HG03196 (cell line): ENCODE results near the gene HADHB.
"Not testable (repeated sequence)": the region's sequence is repeated elsewhere in the genome, so short reads cannot be mapped to it uniquely, and the experiment has no call there.

Experiments
- ATAC-seq: cut with Tn5 transposase; IDR thresholded peaks from one replicate; pipeline ENCODE4 v1.9.1; 2021; ENCODE audit not compliant: unreplicated experiment

Gene HADHB

DNA sequence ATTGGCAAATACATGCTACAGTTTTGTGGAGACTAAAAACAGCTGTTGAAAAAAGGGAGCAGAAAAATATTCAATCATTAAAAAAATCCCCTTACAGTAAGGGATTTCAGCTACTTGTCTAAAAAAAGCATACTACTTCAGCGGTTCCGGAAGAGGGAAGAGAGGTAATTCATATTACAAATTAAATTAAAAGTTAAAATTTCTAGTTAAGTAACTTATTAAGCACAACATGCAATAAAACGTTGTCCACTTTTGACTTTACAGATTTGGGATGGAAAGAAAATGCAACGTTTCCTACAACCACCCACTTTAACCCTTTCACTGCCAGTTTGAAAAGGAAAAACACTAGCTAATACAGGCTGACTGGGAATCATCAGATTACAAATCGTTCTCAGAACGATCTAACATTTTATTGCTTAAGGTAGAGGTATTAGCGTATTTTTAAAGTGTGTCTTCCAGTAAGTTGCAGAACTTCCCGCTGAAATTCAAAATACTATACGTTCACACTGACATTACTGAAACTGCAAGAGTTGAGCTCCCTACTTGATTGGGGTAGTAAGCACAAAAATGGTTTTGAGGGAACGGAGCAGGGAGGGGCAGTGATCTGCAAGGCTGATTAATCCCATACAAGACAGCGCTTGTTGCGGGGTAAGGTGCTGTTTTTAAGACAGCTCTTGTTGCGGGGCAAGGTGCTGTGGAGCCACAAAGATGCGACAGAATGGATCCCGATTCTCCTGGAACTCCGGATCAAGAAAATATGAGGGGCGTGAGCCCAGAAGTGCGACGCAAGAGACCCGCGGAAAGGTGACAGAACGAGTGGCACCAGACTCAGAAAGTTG is 1.1 kb upstream of the HADHB start:
- no peak for ATAC-seq

DNA sequence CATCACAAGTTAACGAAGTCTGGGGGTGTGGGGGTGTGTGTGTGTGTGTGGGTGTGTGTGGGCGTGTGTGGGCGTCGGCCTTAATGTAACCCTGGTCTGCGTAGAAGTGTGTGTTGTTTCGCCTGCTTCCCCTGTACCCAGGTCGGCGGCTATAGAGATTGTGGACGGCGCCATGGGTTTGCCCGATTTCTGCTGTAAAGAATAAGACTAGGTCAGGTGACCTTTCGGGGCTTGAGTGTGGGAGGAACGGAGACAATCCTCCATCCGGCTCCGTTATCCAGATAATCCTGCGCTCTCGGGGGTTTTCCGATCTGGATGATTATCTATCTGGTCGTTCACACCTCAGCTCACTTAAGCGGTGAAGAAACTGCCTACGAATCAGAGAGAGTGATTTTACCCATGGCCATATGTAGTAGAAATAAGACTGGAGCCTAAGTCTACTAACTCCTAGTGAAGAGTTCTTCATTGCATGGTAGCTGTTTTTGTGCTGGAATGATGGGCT is 543 bp downstream of the HADHB start:
- ATAC-seq, result peak; percentile 24

DNA sequence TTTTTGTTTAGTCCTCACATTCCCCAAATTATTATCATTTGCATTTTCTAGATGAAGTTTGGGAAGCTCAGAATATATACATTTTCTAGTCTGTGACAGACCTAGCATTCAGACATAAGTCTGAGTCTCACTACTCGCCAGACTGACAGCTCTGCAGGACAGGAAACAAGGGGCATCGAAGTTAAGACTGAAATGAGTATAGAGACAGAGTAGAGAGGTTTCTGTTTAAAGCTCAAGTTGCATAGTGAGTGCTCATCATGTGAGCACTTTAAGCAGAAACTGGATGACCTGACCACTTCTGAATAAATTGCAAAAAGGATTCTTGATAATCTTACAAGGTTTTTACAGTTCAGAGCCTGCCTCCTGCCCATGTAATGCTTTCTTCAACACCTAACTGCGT is 1.1 kb downstream of the HADHB start:
- ATAC-seq, result peak; percentile 46

DNA sequence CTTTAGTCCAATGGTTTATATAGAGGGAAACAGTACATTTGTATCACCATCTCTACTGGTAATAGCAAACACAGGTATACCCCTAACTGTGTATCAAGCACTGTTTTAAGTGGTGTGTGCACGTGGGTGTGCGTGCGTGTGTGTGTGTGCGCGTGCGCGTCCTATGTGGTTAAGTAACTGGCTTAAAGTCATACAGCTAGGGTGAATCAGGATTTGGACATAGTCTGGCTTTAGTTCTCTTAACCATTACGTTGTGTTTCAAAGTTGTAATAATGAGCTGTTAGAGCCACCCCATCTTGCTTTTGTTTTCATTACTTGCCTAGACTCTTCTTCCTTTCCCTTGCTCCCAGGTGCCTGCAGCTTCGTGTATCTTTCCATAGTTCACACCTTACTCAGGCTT is 2.1 kb downstream of the HADHB start:
- ATAC-seq, result no peak

DNA sequence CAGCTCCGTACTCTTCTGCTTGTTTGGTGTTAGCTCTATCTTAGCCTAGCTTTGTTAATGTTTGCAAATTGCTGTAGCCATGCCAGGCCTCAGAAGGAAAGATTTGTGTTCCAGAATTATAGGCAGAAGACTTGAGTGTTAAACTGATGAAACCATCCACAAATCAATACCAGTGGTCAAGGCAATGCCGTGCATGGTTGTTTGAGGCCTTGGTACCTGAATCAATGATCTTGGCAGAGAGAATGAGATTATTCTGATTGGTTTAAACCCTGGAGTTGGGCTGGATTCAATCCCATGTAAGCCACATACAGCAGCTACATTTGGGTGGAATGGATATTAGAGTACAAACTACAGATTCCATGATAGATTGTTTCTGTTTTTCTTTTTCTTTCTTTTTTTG is 4.9 kb downstream of the HADHB start:
- no peak for ATAC-seq

DNA sequence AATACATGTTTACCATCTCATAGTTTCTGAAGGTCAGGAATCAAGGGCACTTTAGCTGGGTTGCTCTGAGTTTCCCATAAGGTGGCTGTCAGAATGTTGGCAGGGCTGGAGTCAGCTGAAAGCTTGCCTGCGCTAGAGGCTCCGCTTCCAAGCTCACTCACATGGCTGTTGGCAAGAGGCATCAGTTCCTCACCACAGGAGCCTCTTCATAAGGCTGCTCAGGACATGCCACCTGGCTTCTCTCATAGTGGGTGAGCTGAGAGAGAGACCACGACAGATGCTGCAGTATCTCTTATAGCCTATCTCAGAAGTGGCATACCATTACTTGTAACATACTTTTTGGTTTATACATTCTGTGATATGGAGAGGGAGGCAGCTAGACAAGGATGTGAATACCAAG is 7.2 kb downstream of the HADHB start:
- ATAC-seq, result no peak

DNA sequence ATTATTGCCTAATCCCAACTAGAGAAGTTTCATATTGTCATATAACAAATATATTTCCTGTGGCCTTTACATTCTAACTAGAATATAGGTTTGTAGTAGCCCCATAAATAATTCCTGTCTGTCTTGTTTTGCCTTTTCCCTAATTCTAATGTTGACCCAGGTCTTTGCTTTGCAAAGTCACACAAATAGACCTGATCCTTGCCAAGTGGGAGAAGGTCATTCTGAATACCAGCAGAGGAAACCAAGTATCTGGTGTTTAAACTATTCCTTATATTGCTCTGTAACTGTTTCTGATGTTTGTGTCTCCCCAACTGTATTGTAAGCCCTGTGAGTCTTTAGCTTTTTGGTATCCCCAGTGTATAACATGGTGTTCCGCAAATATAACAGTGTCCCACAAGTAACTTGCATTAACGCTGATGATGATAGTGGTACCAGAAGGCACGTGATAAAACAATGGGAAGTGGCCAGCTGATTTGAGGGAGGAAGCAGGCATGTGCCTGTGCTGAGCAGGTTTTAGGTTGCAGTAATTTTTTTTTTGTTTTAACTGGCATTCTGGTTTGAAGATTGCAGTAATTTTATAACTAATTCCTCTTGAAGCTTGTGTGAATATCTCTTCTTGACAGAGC is 11.1 kb downstream of the HADHB start:
- ATAC-seq, result no peak

DNA sequence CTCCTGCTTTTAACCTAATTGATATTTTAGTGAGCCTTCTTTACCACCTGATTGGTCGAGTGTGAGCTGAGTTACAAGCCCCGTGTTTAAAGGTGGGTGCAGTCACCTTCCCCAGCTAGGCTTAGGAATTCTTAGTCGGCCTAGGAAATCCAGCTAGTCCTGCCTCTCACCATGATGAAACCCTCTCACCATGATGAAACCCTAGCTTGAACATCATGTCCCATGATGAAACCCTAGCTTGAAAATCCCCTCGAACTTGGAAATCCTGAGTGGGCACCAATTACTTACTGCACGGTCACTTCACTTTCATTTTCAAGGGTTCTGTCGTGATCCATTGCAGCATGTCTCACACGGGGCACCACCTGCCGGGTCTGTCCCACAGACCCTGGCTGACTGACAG is 14.1 kb downstream of the HADHB start:
- ATAC-seq, result not testable (repeated sequence)

DNA sequence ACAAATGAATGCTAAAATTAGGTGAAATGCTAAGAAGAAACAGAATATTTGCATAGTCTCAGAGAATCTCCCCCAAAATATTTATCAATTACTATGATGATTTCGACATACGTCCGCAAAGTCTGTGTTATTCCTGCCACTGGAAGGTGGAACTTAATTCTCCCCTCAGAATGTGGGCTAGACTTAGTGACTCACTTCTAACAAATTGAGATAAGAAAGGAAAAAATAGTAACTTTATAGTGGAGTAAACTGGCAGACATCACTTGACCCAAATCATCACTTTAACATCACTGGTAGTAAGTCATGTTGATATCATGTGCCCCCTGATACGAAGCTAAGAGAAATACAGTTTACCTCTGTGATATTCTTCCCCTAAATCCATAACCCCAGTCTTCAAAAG is 23.5 kb downstream of the HADHB start:
- no peak for ATAC-seq

DNA sequence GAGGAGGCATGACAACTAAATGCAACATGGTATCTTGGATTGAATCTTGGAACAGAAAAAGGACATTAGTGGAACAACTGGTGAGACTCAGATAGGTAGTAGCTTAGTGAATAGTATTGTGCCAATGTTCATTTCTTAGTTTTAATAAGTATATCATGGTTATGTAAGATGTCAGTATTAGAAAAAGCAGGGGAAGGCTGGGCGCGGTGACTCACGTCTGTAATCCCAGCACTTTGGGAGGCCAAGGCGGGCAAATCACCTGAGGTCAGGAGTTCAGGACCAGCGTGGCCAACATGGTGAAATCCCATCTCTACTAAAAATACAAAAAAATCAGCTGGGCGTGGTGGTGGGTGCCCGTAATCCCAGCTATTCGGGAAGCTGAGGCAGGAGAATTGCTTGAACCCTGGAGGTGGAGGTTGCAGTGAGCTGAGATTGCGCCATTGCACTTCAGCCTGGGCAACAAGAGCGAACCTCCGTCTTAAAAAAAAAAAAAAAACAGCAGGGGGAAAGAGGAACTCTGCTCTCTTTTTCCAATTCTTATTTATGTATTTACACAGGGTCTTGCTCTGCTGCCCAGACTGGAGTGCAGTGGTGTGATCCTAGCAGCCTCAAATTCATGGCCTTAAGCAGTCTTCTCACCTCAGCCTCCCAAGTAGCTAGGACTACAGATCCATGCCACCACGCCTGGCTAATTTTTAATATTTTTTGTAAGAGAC is 24.1 kb downstream of the HADHB start:
- ATAC-seq, result not testable (repeated sequence)

DNA sequence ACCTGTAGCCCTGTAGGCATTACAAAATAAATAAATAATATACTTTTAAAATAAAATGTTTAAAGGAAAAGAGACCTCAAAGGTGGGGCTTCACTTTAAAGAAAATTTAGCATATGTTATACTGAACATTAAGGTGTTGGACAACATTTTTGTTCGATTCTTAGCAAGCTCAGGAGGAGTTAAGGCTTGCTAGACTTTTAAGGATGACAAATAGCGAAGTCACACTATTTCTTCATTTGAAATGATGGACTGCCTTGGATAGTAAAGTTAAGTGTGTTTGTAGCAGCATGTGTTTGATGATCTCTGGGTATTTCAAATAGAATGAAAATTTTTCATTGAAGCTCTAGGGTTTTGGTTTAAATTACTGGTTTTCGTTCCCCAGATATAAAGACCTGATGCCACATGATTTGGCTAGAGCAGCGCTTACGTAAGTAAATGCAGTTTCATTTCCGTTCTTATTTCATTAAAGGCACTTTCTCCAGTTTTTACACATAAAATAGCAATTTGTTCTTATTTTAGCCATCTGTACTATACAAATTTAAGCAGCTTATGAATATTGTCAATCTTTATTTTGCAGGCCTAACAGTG is 24.9 kb downstream of the HADHB start:
- no peak for ATAC-seq

DNA sequence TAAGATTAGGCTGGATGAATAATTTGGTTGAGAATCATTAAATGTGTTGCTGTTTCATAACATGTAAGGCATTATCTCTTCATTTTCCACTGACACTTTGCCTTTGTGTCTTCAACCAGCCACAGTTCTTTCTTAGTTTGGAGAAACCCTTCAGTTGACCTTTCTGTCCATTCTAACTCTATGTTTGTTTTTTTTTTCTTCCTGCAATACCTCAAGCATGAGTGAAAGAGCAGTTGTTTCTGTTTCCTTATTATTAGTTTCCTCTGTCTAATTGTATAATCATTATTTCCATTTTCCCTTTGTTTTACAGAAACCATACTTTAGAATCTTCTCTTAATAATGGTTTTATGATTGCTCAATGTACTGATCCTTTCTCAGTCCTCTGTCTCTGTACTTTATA is 25.6 kb downstream of the HADHB start:
- ATAC-seq, result no peak

DNA sequence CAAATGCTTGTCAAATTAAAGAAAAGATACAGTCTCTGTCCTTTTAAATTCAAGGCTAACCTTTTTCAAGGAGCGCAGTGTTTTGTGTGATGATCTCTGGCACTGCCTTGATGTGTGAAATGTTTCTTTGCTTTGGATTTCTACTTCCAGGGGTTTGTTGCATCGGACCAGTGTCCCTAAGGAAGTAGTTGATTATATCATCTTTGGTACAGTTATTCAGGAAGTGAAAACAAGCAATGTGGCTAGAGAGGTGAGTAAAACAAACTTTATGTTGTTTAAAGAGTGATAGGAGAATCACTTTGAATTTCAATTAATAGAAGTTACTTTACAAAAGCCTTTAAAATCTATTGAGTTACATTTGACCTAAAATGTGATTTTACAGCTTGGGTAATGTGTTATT is 28.8 kb downstream of the HADHB start:
- no peak for ATAC-seq

DNA sequence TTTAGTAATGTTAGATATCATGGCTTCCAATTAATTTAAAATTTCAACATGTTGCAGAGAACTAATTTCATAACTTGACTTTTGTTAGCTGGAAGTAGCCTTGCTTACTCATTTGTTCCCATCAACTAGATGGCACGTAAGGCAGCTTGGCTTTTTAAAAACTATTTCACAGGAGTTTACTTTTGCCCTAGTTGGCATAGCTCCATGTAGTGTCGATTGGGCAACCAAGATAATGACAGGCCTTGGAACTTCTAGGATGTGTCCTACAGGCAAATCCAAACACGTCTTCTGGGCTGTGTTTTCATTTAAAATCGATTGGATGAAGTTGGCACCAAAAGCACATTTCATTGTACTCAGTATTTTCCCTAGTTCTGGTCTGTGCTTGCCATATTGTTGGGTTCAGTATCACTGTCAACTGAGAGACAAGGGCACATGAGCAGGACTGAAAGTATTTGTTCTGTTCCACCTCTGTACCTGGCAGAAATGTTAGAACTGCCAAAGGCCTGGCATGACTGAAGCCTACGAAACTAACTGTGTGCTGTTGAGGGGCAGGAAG is 29.4 kb downstream of the HADHB start:
- no peak for ATAC-seq

DNA sequence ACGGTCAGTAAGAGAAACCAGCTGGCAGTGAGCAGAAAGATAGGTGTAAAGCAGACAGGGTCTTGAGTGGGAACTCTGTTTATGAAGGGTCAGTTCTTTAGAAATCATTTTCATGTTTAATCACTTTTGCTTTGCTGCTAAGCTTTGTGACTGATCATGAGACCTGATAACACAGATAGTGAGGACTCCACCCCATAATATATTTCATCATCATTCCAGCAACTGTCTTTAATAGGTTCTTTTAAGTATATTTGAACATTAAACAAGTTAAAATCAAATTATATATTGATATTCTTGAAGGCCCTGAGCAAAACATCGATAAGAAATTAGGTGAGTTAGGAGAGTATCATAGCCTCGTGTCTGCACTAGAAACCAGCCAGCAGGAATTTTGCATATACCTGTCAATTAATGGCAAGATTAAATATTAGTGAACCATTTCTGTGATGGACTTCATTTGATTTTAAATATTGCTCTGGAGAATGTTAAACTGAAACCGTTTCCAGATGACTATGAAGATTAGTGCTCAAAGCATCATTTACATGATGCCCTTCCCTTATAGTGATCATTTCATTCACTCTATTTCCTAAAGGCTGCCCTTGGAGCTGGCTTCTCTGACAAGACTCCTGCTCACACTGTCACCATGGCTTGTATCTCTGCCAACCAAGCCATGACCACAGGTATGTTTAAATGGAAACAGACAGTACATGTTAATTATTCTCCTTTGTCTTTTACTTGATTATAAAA is 31.9 kb downstream of the HADHB start:
- no peak for ATAC-seq

DNA sequence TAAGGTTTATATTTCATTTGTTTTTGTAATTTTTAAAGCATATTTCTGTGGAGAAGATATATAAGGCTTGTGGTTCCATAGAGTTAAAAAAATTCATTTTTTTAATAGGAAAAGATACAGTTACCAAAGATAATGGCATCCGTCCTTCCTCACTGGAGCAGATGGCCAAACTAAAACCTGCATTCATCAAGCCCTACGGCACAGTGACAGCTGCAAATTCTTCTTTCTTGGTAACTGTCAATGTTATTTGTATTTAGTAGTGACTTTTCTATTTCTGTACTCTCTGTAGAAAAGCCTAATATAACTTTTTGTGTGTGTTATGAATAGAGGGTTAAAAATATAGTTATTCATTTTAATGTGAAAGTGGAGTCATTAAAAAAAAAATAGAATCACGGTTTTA is 35.1 kb downstream of the HADHB start:
- no peak for ATAC-seq

DNA sequence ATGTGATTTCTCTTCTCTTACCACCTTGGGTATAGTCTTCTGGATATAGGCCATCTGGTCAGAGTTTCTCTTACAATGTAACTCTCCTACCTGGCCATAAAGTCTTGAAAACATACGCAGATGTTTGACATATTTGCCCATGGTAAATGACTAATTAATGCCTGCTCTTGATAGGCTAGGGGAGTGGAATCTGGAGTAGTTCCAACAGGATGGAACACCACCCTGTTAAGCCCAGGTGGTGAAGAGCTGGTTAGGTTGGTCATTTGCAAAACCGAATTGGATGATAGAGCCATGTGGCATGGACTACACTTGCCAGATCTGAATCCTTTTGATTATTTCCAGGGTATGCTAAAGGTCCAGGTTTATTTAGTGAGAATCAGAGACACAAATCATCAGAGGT is 36.5 kb downstream of the HADHB start:
- no peak for ATAC-seq

DNA sequence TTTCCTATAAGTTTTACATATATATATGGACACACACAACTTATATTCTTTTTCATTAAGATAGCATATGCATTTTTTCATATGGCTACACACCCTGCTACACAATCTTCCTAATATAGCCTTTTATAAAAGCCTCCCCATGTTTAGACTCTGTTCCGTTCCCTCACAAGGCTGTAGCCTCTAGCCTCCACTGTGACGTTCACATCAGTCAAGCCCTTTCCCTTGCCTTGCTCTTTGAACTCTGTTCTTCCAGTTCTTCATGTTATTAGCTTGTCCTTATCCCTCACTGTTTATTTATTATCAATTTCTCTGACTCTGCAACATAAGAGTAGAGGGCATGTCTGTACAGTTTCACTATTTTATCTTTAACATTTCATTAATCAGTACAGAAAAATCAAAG is 38.9 kb downstream of the HADHB start:
- ATAC-seq, result no peak

DNA sequence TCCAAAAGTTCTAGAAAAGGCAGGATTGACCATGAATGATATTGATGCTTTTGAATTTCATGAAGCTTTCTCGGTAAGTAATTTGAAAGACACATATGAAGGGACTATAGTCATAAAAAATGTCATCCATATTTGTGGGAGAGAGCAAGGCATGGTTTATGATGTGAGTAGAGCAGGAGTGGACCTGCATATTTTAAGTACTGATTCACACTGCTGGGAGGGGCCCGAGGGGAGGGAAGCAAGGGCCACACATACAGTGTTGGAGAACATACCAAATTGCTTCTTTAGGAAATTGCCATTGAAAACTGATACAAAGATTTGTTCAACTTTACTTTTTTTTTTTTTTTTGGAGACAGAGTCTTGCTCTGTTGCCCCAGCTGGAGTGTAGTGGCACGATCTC is 39.4 kb downstream of the HADHB start:
- ATAC-seq, result no peak

DNA sequence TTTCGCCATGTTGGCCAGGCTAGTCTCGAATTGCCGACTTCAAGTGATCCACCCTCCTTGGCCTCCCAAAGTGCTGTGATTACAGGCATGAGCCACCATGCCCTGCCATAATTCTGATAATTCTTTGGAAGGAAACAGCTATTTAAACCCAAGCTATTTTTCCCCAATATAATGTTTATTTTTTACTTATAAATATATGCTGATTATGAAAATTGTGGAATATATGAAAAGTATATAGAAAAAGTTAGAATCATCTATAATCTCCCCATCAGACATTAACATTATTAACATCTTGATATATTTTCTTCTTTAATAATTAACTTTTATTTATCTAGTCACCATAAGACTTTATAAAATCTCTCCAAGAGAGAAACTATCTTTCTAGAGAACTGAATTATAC is 41.2 kb downstream of the HADHB start:
- no peak for ATAC-seq

DNA sequence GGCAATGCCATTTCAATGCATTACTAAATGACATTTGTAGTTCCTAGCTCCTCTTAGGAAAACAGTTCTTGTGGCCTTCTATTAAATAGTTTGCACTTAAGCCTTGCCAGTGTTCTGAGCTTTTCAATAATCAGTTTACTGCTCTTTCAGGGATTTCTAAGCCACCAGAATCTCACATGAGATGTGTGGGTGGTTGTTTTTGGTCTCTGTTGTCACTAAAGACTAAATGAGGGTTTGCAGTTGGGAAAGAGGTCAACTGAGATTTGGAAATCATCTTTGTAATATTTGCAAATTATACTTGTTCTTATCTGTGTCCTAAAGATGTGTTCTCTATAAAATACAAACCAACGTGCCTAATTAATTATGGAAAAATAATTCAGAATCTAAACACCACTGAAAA is 45.3 kb downstream of the HADHB start:
- no peak for ATAC-seq
